ENCODE data around the gene ECE2.

Gene ECE2

DNA sequence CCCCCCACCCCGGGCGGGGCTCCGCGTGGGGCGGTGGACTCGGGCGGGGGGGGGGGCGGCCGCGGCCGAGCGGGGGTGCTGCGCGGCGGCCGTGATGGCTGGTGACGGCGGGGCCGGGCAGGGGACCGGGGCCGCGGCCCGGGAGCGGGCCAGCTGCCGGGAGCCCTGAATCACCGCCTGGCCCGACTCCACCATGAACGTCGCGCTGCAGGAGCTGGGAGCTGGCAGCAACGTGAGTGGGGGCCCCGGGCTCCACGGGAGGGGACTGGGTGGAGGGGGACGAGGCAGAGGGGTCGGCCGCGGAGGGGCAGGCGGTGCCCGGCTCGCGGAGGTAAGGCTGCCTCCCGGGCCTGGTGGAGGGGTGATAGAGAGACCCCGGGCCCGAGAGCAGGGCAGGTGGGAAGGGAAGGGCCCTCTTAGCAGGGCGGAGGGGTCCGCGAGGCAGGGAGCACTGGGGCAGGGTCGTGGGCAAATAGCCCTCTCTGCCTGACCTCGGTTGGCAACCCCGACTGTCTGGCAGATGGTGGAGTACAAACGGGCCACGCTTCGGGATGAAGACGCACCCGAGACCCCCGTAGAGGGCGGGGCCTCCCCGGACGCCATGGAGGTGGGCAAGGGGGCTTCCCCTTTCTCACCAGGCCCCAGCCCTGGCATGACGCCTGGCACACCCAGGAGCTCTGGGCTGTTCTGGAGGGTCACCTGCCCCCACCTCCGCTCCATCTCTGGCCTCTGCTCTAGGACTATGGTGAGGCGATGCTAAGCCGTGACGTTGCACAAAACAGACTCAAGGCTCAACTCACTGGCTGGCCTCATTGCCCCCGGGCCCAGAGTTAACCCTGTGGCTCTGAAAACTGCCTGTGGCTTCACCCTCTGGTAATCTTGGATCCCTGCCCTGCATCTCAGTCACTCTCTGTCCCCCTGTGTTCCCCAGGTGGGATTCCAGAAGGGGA is at the start of gene ECE2:
TSS of gene ECE2 (plus strand) at position 62 of the 950 bp plus-strand sequence. CDS start at position 194, 132 bp downstream.
- DNase-seq, result no peak

DNA sequence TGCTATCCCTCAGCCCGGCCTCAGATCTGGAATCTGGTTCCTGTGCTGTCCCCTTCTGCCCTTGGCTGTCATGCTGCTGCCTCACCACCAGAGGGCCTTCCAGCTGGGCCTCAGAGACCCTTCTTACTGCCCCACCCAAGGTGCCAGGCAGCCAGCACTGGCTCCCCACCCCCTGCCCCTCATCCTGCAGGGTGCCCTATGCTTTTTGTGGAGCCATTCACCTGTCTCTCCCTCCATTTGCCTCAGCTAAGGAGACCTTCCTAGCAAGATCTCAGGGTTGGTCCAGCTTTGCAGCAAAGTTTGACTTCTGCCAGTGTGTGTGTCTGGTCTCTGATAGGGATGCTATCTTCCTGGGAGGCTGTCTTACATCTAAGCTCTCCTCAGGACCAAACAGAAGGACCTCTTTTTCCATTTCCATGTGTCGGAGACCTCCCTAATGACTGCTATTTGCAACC is 48.3 kb upstream of the ECE2 start:
- peak in 1 of 2 experiments; percentile 41 for DNase-seq

DNA sequence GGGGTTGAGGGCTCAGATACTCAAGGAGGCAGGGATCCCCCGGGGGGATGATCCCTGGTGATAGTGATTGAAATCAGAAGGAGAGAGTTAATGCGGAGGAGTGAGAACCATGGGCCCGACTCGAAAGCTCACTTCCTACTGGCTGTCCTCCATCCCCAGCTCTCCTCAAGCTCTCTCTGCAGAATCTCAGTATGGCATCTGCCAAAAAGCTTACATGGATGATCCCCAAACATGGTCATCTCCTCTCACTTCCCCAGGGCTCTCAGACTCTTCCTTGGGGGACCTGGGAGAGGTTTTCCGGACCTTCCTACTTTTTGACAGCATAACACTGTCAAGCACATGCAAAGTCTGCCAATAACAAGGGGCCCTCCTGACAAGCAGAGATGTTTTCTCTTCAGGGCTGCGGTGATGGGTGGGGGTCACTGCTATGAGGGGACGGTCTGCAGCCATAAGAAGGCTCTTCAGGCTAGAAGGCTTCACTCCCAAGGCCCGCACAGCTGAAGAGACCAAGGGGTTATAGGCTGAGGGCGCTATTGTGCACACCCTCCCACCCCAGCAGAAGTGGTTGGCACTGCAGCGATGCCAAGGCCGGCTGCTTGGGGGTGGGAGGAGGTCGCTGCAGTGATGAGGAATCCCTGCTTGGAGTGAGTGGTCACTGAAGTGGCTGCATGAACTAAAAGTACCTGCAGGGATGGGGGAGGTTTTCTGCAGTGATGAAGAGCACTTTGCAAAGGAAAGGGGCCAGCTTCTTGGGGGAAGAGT is 47.3 kb upstream of the ECE2 start:
- no peak for DNase-seq

DNA sequence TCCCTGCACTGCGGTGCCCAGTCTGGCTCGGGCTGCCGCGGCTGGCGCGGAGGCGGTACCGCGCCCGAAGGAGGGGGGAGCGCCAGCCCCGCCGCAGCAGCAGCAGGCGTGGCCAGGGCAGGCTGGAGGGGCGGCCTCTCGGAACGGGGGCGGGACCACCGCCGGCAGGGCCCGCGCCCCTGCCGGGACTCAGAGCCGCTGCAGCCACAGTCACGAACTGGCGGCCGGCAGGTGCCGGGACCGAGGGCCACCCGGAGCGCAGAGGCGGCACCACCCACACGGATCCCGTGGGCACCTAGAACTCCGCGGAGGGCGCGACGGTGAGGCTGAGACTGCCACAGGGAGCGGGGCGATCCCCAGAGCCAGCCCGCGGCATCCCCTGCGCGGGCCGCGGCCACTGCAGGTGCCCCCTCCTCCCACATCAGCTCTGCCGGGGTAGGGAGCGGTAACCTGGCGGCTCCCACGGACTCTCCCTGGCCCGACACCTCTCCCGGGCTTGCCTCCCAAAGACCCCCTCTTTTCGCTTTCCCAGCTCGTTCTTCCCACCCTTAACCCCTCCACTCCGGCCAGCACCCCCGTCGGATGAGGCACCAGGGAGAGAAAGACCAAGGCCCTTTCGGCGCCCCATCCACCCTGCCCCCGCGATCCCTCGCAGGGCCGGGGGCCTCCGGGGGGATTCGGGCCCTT is 46.3 kb upstream of the ECE2 start, which contains the start of gene VWA5B2:
TSS of gene VWA5B2 (plus strand) at position 192 of the 687 bp plus-strand sequence. CDS start 944 bp downstream, outside the sequence.
- peak; percentile 50 to 81 for DNase-seq

DNA sequence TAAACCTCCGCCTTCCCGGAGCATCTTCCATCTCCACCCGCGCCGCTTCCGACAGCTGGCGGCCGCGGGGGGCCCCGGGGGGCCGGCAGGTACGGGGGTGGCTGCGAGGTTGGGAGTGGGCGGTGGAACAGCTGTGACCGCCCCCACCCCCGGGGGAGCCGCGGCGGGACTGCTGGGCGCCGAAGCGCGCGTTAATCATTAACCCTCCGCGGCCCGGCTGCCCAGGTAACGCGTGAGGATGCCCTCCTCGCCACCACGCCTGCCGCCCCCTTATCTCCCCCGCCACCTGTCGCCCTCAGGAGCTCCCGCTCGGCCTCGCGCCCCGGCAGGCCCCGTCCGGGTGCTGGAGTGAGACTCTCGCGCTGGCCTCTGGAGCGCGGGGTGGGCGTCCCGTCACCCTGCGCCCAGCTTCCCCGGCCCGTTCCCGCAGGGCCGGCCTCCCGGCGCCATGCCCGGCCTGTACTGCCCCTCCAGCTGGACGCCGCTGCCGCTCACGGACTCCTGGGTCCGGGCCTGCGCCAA is 45.7 kb upstream of the ECE2 start:
- no peak for DNase-seq

DNA sequence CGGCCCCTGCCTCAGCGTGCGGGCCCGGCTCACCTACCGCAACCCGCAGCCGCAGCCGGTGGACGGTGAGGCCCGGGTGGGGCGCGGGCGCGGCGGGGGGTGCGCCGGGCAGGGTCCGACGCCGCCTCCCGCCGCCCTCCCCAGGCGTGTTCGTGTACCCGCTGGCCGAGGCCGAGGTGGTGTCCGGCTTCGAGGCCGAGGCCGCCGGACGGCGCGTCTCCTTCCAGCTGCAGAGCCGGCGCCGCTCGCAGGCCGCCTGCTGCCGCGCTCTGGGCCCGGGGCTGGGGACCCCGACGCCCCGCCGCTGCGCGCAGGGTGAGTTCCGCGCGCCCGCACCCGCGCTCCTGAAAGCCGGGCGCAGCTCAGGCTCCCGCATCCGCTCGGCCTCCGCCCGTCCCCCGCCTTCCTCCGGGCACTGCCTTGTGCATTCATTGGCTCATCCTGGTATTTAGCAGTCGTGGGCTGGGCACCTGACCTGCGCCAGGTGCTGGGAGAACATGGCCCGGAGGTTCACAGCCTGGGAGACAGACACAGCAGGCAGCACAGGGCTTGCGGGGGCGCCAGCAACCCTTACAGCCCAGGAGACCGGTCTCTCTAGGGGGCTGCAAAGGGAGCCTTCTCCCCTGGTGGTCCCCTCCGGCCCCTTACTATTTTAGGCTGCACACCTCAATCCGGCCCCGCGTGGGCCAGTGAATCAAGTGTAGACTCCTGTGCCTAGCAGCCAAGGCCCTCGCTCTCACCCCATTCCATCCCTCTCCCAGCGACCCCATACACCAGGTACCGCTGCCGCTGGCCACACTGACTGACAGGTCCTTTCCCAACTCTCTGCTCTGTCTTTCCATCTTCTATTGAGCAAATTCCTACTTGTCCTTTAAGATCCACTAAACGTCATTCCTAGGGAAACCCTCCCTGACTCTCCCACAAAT is 45.0 kb upstream of the ECE2 start:
- no peak for DNase-seq

DNA sequence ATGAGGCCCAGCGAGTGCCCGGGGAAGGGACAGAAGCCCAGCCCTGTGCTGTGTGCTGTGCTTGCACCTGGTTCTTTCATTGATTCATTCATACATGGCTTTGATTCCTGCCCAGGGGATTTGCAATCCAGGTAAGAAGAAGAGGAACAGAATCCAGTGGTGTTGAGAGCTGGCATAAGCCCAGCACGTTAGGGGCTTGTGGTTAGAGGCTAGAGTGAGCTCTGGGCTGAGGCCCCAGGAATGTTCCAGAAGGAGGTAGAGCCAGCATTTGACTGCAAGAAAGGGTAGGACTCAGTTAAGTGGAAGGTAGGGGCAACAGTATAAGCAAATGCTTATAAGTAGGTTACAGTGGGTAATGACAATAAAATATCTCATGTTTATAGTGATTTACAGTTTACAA is 44.2 kb upstream of the ECE2 start:
- no peak for DNase-seq

DNA sequence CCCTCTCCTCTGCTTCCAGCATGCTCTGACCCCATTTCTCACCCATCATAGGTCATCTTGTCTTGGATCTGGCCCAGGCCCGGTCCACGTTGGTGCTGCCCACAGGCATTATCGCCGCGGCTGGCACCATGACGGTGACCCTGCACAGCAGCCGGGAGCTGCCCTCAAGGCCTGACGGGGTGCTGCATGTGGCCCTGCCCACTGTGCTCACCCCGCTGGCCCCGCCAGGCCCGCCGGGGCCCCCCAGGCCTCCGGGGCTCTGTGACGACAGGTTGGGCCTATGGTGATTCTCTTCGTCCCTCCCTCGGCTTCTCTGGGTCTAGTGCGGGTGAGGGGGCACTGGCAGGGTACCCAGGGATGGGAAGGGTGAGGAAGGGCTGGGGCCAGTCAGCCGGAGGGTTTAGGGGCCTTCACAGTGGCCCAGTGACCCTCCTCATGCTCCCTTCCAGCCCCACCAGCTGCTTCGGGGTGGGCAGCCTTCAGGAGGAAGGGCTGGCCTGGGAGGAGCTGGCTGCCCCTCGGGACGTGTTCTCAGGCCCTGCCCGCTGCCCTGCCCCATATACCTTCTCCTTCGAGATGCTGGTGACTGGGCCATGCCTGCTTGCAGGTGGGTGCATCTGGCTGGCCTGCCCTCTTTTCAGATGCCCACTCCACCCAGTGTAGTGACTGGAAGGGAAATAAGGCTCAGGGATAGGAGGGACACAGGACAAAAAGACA is 42.5 kb upstream of the ECE2 start:
- DNase-seq, result no peak

DNA sequence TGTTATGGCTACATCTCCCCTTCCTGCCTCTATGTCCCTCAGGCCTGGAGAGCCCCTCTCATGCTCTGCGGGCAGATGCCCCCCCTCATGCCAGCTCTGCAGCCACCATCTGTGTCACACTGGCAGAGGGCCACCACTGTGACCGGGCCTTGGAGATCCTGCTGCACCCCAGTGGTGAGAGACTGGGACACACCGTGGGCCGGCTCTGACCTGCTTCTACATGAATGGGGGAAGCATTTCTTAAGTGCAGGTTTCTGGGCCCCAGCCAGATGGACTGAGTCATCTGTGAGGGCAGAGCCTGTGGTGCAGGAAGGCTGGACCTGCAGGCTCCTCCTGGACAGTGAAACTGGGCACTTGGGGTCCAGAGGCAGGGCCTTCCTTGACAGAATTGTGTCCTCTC is 41.6 kb upstream of the ECE2 start:
- peak in 1 of 2 experiments; percentile 33 for DNase-seq

DNA sequence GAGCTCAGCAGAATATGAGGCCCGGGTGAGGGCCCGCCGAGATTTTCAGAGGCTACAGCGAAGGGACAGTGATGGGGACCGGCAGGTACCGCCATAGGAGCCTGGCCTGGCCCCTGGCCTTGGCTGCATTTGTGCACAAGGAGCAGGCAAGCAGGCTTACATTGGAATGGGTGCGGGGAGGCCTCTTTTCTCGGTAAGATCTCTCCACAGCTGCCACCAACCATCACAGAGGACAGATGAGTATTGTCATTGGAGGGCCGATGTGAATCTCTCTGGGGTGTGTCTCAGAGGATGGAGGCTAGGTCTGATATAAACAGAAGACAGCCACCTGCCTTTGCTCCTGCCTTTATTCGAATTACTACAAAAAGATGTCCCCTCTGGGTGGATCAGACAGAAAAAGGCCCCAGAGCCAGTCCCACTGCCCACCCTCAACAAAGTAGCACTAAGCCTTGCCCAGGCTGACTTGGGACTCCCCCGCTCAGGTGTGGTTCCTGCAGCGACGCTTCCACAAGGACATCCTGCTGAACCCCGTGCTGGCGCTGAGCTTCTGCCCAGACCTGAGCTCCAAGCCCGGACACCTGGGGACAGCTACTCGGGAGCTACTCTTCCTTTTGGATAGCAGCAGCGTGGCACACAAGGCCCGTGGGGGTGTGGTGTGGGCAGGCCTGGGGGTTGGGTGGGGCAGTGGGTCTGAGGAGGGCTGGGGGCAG is 41.0 kb upstream of the ECE2 start:
- DNase-seq, result no peak

DNA sequence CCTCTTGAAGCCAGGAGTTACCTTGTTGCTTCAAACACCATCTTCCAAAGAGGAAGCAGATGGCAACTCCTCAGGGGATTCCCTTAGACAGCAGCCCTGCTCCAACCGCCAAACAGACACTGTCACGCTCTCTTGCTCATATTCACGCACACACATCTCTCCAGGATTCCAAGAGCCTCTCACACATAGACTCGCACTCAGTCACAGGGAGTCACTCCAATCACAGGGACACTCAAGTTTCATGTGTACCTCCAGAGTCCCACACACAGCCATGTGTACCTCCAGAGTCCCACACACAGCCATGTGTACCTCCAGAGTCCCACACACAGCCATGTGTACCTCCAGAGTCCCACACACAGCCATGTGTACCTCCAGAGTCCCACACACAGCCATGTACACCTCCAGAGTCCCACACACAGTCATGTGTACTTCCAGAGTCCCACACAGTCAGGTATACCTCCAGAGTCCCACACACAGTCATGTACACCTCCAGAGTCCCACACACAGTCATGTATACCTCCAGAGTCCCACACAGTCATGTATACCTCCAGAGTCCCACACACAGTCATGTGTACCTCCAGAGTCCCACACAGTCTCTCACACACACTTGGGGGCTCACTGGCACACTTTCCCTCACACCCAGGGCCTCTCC is 40.3 kb upstream of the ECE2 start:
- peak in 1 of 2 experiments; percentile 60 for DNase-seq

DNA sequence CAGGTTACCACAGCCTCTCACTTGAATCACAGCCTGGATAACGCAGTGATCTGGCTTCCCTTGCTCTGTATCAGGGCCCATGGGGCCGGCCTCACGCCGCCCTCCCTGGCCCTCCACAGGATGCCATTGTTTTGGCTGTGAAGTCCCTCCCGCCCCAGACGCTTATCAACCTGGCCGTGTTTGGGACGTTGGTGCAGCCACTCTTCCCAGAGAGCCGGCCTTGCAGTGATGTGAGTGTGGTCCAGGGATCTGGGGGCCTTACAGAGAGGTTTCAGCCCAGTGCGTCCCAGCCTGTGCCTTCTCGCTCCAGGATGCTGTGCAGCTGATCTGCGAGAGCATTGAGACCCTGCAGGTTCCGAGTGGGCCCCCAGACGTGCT is 39.8 kb upstream of the ECE2 start:
- no peak for DNase-seq

DNA sequence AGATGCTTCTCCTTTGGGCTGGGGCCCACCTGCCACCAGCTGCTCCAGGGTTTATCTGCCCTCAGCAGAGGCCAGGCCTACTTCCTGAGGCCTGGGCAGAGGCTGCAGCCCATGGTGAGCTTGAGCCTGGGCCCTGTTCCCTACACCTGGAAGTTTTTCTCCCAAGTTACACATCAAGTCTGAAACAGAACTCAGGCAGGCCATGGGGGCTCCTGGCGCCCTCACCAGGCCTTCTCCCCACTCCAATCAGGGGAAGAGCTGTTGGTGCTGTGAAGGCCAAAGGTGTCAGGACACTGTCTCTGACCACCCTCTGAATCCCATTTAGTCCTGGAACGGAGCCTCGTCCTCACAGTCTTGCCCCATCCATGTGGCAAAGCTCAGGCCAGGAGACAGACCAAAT is 39.2 kb upstream of the ECE2 start:
- DNase-seq, result no peak

DNA sequence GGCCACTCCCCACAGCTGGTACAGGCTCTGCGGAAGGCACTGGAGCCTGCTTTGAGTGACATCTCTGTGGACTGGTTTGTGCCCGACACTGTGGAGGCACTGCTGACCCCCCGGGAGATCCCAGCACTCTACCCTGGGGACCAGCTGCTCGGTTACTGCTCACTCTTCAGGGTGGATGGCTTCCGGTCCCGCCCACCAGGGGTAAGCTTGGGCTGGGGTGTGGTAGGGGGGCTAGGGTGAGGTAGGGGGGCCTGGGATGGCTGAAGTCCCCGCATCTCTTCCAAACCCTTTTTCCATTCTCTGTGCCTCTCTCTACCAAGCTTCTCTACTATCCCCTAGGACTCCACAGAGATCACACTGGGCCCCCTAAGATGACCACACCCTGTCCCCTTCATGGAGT is 38.6 kb upstream of the ECE2 start:
- no peak for DNase-seq

DNA sequence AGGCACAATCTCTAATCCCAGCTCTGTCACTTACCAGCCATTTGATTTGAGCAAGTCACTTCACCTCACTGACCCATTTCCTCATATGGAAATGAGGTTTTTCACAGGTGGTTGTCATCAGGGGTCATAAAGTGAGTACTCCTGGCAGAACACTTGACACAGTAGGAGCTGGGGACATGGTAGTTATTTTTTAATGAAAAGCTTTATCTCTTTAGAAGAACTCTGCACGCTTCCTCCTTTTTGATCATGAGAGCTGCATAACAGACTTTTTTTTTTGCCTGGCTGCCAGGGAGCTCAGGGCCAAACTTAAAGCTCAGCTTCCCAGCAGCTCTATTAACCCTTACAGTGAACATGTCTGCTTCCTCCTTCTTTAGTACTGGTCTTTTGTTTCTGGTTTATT is 38.0 kb upstream of the ECE2 start:
- peak; percentile 65 to 77 for DNase-seq

DNA sequence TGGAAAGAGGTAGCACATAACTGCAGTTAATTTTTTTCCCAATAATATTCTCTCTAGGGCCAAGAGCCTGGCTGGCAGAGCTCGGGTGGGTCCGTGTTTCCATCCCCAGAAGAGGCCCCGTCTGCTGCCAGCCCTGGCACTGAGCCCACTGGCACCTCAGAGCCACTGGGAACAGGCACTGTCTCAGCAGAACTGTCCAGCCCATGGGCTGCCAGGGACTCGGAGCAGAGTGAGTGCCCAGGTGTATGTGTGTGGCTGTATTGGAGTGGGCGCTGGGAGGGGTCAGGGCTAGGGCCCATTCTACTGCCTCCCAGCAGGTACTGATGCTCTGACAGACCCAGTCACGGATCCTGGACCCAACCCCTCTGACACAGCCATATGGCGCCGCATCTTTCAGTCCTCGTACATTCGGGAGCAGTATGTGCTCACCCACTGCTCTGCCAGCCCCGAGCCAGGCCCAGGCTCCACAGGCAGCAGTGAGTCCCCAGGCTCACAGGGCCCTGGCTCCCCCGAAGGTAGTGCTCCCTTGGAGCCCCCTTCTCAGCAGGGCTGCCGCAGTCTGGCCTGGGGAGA is 37.5 kb upstream of the ECE2 start:
- DNase-seq, result peak; percentile 65 to 77

DNA sequence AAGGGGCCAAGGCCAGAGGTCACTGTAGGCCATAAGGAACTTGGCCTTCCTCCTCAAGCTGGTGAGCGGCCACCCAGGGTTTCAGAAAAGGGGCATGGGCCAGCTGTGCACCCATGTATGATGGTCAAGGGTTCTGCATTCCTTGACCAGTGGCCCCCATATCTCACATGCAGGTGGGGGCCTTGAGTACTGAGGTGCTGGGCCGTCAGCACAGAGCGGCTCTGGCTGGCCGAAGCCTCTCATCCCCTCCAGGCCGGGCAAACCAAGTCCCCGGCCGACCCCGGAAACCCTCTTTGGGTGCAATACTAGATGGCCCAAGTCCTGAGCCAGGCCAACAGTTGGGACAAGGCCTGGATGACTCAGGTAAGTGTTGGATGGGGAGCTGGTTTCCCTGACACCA is 36.6 kb upstream of the ECE2 start:
- no peak for DNase-seq

DNA sequence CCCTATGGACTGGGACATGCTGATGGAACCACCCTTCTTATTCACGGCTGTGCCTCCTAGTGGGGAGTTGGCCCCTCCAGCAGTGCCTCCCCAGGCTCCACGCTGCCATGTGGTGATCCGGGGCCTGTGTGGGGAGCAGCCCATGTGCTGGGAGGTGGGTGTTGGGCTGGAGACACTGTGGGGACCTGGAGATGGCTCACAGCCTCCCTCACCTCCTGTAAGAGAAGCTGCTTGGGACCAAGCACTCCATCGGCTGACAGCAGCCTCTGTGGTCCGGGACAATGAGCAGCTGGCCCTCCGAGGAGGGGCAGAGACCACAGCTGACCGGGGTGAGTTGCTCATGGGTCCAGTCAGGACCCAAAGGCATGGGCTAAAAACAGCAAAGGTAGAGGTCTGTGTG is 36.1 kb upstream of the ECE2 start:
- no peak for DNase-seq

DNA sequence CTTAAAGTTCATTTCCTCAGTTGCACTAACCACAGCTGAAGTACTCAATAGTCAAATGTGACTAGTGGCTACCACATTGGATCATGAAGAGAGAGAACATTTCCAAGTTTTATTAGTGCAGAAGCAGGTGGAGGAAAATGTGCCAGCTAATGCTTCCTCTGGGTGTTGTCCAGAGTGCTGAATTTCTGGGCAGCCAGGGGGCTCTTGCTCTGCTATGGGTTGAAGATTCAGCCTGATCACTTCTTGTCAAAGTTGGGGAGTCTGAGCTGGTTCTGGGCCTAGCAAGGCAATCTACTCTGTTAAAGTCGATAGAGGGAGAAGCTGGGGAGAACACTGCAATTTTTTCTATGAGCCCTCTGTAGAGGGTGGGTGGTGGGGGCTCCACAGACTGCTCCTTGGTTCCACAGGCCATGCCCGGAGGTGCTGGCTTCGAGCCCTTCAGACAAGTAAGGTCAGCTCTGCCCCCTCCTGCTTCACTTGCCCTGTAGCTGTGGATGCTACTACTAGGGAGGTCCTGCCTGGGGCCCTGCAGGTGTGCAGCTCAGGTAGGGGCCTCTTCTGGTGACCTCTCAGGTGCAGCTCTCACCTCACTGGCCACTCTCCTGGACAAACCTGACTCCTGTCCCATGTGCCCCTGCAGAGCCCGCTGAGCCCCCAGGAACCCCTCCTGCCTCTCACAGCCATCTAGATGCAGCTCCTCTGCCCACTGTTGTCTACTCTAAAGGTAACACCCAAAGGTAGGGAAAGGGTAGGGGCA is 35.3 kb upstream of the ECE2 start:
- no peak for DNase-seq
